Subcutaneous adipose tissue (tissue), 4 donors: ENCODE data around the gene LMO4. TPM values are rescaled to one million over a fixed set of nuclear protein-coding genes. Genes with fewer than 3 reads are reported as not detected.

ENCODE experiments used
- total RNA-seq, 4 donors: library from RNA; depleted of rRNA; stranded (reverse); fragments of >200 nt; gene quantifications; one replicate each; pipeline ENCODE4 v1.1.0, GENCODE V29; 2016
- TF ChIP-seq, protein P1 (sequence below): fragments of 450-650 bp; IDR thresholded peaks from one replicate; pipeline ENCODE4 v1.5.1; 2016; ENCODE audit warnings: low read depth, mild to moderate bottlenecking, control low read depth, antibody characterized with exemption, moderate library complexity

The LMO4 gene
- total RNA-seq, 4 donors from 2014 or later: 32.8 to 69.1 (median 60.6) TPM

DNA sequence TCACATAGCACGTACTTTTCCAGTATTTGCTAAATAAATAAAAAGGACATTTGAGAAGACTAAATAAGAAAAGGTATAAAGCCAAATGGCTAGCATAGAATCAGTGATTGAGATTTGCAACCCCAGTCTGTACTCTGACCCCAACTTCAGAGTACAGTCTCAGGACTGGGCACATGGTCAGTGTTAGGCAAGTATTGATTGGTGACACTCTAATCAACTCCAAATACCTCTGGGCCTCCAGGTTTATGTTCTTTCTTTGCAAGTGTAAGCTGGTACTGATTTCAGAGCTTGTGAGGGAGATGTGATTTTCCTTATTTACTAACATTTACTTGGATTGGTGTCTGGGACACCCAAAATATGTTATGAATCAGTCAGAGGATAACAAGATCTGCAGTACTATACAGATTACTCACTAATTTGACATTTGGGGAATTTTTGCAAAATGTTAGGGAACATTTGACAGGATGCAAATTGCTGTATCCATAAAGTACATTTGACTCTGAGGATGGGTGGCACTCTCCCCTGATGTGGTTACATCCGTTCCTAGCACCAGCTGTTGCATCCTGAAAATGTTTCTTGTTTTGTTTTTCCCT, 34.2 kb downstream of the LMO4 start:
- TF ChIP-seq, protein P1, sequence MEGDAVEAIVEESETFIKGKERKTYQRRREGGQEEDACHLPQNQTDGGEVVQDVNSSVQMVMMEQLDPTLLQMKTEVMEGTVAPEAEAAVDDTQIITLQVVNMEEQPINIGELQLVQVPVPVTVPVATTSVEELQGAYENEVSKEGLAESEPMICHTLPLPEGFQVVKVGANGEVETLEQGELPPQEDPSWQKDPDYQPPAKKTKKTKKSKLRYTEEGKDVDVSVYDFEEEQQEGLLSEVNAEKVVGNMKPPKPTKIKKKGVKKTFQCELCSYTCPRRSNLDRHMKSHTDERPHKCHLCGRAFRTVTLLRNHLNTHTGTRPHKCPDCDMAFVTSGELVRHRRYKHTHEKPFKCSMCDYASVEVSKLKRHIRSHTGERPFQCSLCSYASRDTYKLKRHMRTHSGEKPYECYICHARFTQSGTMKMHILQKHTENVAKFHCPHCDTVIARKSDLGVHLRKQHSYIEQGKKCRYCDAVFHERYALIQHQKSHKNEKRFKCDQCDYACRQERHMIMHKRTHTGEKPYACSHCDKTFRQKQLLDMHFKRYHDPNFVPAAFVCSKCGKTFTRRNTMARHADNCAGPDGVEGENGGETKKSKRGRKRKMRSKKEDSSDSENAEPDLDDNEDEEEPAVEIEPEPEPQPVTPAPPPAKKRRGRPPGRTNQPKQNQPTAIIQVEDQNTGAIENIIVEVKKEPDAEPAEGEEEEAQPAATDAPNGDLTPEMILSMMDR: no peak

DNA sequence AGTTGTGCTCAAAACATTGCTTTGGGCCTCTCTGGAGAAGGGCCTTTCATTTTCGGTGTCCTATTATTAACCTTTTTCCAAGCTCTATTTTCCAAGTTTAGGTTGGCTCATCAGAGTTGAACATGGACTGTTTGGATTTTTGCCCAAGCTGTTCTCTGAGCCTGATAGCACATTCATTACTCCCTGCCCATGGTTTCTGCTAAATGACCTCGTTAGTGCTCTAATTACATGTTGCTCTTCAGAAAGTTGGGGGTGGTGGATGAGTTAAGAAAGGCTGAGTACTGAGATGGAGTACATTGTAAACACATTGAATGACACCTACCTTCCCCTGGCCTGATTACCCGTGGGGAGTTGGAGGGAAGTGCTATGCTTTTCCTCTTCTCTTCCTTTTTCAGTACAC, 38.9 kb downstream of the LMO4 start:
- TF ChIP-seq, protein P1: no peak

DNA sequence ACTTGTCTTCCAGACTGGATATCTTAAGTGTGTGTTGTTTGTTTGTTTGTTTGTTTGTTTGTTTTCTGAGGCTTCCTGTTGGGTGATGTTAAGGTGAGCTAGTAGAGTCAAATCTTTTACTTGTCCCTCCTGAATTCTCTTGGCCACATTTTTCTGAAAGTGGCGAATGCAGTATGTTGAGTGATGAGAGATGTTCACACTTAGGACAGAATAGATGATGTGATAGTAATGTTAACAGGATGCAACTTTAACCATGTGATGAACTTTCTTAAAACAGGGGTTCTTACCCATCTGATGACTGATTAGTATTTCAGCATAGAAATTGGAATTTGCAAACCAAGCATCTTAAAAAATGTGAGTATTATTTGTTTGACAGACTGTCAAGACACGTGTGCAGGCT, 40.2 kb downstream of the LMO4 start:
- TF ChIP-seq, protein P1: no peak

DNA sequence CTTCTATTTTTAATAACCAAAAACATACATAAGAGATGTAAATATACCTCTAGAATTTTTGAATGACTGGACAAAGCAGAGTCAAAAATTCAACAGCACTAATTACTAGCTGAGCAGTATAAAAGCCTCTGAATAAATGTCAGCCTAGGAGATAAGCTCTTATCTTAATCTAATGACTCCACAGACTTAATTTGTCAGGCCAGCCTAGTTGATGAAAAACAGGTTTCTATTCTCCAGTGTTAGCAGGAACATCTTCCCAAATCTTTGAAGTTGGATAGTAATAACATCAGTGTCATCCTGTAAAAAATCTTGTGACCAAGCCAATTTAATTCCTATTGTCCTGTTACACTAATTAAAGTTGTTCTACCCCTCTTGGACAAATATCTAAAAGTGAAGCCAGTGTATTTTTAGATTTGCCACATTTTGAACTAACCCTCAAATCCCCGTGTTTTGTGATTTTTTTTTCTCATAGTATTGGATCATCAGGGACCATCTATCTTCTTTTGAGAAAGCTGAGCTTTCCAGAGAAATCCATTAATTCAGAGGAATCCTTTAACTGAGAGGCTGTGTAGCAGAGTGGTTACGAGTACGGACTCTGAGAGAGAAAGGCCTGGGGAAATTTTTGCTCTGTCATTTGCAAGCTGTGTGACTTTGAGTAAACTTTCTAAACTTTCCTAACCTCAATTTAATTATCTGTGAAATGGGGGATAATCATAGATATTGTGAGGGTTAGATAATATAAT, 41.2 kb downstream of the LMO4 start:
- TF ChIP-seq, protein P1: no peak

DNA sequence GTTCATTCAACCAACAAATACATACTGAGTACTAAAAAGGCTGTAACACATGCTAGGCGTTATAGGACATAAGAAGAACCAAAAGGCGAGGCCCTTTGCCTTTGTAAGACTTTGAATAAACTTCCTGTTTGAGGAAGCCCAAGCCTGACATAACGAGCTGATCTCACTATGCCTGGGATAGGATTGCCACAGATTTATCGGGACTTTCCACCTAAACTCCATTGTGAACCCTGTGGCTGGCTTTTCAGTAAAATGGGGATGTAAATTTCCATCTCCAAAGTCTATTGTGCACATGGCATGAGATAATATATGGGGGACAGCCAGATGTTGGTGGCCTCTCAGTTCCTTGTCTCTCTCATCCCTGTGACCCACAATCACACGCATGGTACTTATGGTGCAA, 41.9 kb downstream of the LMO4 start:
- TF ChIP-seq, protein P1: no peak

DNA sequence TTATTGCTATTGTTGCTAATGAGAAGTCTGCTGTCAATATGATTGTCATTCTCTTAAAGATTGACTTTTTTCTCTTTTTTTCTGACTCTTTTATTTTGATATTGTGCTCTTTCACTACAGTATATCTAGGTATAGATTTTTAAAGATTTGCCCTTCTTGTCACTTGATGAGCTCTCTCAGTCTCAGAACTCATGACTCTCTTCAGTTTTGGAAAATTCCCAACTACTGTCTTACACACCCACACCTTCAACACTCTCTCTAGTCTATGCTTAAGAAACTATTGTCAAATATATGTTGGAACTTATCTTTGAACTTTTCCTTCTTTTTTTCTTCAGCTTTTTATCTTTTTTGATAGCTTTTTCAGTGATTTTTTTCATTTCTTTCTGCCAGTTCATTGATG, 50.6 kb downstream of the LMO4 start:
- TF ChIP-seq, protein P1: no peak

DNA sequence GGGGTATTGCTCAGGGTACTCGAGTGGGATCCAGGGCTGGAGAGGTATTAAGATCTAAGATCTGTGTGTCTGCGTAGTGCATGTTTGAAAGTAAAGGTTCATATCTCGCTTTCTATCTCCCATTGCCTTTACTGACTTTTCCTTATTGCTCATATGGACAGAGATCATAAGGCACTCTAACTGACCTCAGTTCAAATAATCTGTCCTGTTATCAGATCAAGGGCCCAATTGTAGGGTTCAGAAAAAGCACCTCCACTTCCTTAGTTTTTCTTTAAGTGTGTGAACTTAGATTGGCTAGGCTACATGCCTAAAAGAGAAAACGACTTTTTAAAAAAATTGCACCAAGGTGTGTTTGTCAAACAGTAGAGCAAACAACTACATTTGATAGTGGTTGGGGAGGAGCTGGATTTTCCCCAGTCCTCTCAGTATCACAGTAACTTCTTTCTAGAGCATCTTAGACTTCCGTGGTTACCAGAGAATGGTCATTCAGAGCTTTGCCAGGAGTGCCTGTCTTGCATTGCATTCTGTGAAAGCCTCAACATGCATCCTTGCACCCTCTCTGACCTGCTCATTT, 57.6 kb downstream of the LMO4 start:
- TF ChIP-seq, protein P1: no peak
